Endothelial cell of umbilical vein (primary cell): Measurements from ENCODE around the gene NCS1. TPM values are rescaled to one million over a fixed set of nuclear protein-coding genes. Genes with fewer than 3 reads are reported as not detected.

ENCODE experiments used
- BruUV-seq: library from RNA; stranded (reverse); fragments of 400-500 nt; replicated peaks from 2 replicates; lab custom pipeline; 2021; lab: Mats Ljungman, UMichigan
- CTCF ChIA-PET: fragments of 300-600, 350-600 bp; sonication (Branson Sonifier 250); formaldehyde crosslinking; loops from one replicate; lab custom pipeline; 2021; ENCODE audit warnings: antibody characterized with exemption, inconsistent platforms; lab: Charles Lee
- POLR2A ChIA-PET: fragments of 300-600, 350-600 bp; sonication (Branson Sonifier 250); formaldehyde crosslinking; loops from one replicate; lab custom pipeline; 2021; ENCODE audit warnings: antibody characterized with exemption, inconsistent platforms; lab: Charles Lee
- DNase-seq: peaks from one replicate; pipeline ENCODE4 v3.0.0-alpha.2; 2011; ENCODE audit warnings: low read depth, low spot score
- FAIRE-seq: peaks from 2 replicates; lab custom pipeline; 2011; peaks lifted over from hg19 to GRCh38; lab: Jason Lieb, UNC
- H2AFZ ChIP-seq: 2 replicates; pipeline ENCODE4 v1.6.0; 2012; ENCODE audit warnings: low read depth, low read length, control low read depth, inconsistent platforms
- H3K27ac ChIP-seq: 2 replicates; pipeline ENCODE4 v1.5.1; 2011; ENCODE audit warnings: low read depth, mild to moderate bottlenecking, control low read depth, low read length, moderate library complexity; ENCODE audit not compliant: insufficient read depth
- H3K27me3 ChIP-seq, 2 experiments: 2 replicates each; pipeline versions ENCODE4 v1.6.0 to v1.6.1; 2011; ENCODE audit warnings: low read length in 2 of 2, mixed read lengths in 1 of 2; ENCODE audit not compliant: control insufficient read depth in 2 of 2, insufficient read depth in 2 of 2
- H3K36me3 ChIP-seq, 2 experiments: 2 replicates in 1 of 2; 3 replicates in 1 of 2; pipeline ENCODE4 v1.5.1; 2011; ENCODE audit warnings: low read length in 2 of 2, mild to moderate bottlenecking in 1 of 2, moderate library complexity in 1 of 2; ENCODE audit not compliant: control insufficient read depth in 2 of 2, insufficient read depth in 2 of 2; ENCODE audit errors: extremely low read depth in 1 of 2
- H3K4me1 ChIP-seq: 3 replicates; pipeline ENCODE4 v1.5.1; 2011; ENCODE audit warnings: mild to moderate bottlenecking, low read length; ENCODE audit not compliant: control insufficient read depth, insufficient read depth; ENCODE audit errors: extremely low read depth
- H3K4me2 ChIP-seq: 2 replicates; pipeline ENCODE4 v1.6.1; 2011; ENCODE audit warnings: low read length, control low read depth, mixed read lengths; ENCODE audit not compliant: insufficient read depth
- H3K4me3 ChIP-seq, 3 experiments: fragments of 200-600 bp in 1 of 3; sonication (generic), shearing (Covaris generic) in 1 of 3; replicated peaks in 1 of 3; 2 replicates each; pipeline ENCODE4 v1.5.1; 2011 to 2016; ENCODE audit warnings: control low read depth in 3 of 3, low read length in 3 of 3, mild to moderate bottlenecking in 2 of 3, inconsistent platforms in 1 of 3, low read depth in 1 of 3, moderate library complexity in 1 of 3; ENCODE audit not compliant: insufficient read depth in 1 of 3
- H3K79me2 ChIP-seq: 2 replicates; pipeline ENCODE4 v1.6.0; 2012; ENCODE audit warnings: low read length, inconsistent platforms; ENCODE audit not compliant: control insufficient read depth, insufficient read depth
- H3K9ac ChIP-seq: replicated peaks from 2 replicates; pipeline ENCODE3; 2011; ENCODE audit warnings: low read length, control low read depth; ENCODE audit not compliant: insufficient read depth; ENCODE audit errors: extremely low read depth
- H3K9me1 ChIP-seq: replicated peaks from 3 replicates; pipeline ENCODE4 v1.6.0; 2011; ENCODE audit warnings: mild to moderate bottlenecking, low read length; ENCODE audit not compliant: control insufficient read depth, insufficient read depth; ENCODE audit errors: extremely low read depth
- H3K9me3 ChIP-seq: replicated peaks from 2 replicates; pipeline ENCODE4 v1.5.1; 2012; ENCODE audit warnings: low read length, inconsistent platforms; ENCODE audit not compliant: control insufficient read depth, insufficient read depth
- H4K20me1 ChIP-seq: replicated peaks from 2 replicates; pipeline ENCODE3; 2011; ENCODE audit warnings: mild to moderate bottlenecking, low read length; ENCODE audit not compliant: control insufficient read depth, insufficient read depth; ENCODE audit errors: extremely low read depth
- EZH2 ChIP-seq: IDR thresholded peaks from 2 replicates; pipeline ENCODE4 v1.6.1; 2012; ENCODE audit warnings: borderline replicate concordance, low read depth, mild to moderate bottlenecking, moderate library complexity, low read length, inconsistent platforms; ENCODE audit not compliant: severe bottlenecking
- FOS ChIP-seq: IDR thresholded peaks from 2 replicates; pipeline ENCODE4 v1.6.1; 2011; ENCODE audit warnings: mild to moderate bottlenecking, low read length, moderate library complexity, borderline replicate concordance; ENCODE audit not compliant: insufficient read depth
- GATA2 ChIP-seq: IDR thresholded peaks from 2 replicates; pipeline ENCODE4 v1.7.0; 2011; ENCODE audit warnings: low read depth, mild to moderate bottlenecking, moderate library complexity, mixed read lengths, low read length; ENCODE audit not compliant: insufficient read length, insufficient read depth
- JUN ChIP-seq: IDR thresholded peaks from 2 replicates; pipeline ENCODE4 v1.6.1; 2011; ENCODE audit warnings: borderline replicate concordance, low read depth; ENCODE audit not compliant: insufficient read length, insufficient read depth
- MAX ChIP-seq: IDR thresholded peaks from 2 replicates; pipeline ENCODE4 v1.6.1; 2011; ENCODE audit not compliant: insufficient read depth, insufficient read length
- MYC ChIP-seq: IDR thresholded peaks from one replicate; pipeline ENCODE4 v1.6.1; 2011; ENCODE audit warnings: mild to moderate bottlenecking, low read depth, low read length
- POLR2A ChIP-seq: IDR thresholded peaks from 2 replicates; pipeline ENCODE4 v1.6.1; 2012; ENCODE audit warnings: low read depth, mild to moderate bottlenecking, control low read depth, low read length
- POLR2AphosphoS5 ChIP-seq: IDR thresholded peaks from 2 replicates; pipeline ENCODE4 v1.6.1; 2012; ENCODE audit warnings: low read depth, mild to moderate bottlenecking, control low read depth, low read length, moderate library complexity; ENCODE audit not compliant: insufficient read depth
- dilution Hi-C: fragments of 300-500 bp; cut with MboI; formaldehyde crosslinking; loops from one replicate; pipeline ENCODE4 v1.15.0; 2019; ENCODE audit warnings: low sequenced_read_pairs; ENCODE audit not compliant: extremely low pct_ligation_motif_present
- intact Hi-C: fragments of 100-400 bp; cut with micrococcal nuclease; formaldehyde crosslinking; loops from one replicate; pipeline ENCODE4 v1.10.0; 2022
- polyA plus RNA-seq, 4 experiments: library from polyadenylated mRNA; depleted of rRNA in 3 of 4; stranded (reverse) in 3 of 4; unstranded in 1 of 4; fragments of >200 nt; gene quantifications; 2 replicates each; pipeline versions ENCODE4 v1.2.1 to v1.2.3, GENCODE V29; 2011 to 2012; ENCODE audit warnings: missing spikeins in 1 of 4
- total RNA-seq: library from RNA; stranded (reverse); gene quantifications from 2 replicates; pipeline ENCODE4 v1.2.3, GENCODE V29; 2021
- TF ChIP-seq, protein P1 (sequence below), 2 donors: IDR thresholded peaks; 1 replicate in 1 of 2; 2 replicates in 1 of 2; pipeline ENCODE4 v1.5.1; 2011; ENCODE audit warnings: low read length in 2 of 2, mild to moderate bottlenecking in 2 of 2, moderate library complexity in 2 of 2, control low read depth in 1 of 2, inconsistent platforms in 1 of 2, low read depth in 1 of 2; ENCODE audit not compliant: insufficient read depth in 1 of 2; ENCODE audit errors: extremely low read depth in 1 of 2

Gene NCS1
- total and polyA plus RNA-seq, 2 donors (not counting 3 experiments of a cell fraction or from before 2014, with no cell fraction given), result 53.6 to 77.4 TPM

DNA sequence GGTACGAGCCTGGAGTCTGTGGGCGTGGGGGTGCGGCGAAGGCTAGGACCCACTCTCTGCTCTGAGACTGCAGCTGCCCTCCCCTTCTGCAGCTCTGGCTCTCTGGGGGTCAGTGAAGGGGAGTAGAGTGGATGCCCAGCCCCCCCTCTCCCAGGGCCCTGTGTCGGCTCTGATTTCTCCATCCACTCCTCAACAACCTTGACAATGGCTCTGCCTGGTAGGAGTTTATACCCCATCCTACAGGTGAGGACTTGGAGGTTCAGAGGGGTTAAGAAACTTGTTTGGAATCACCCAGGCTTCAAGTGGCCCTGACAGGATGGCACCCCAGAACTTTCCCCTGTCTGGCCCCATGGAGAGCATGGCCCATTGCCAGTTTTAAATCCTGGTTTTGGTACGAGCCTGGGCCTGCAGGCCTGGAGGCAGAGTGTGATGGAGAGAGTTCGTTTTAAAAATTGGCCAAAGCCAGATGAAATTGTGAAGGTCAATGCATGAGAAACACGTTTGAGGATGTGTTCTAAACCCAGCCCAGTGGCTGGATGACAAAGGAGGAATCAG, 22.3 kb downstream of the NCS1 start:
- no peak for FAIRE-seq
- POLR2A ChIA-PET, result no interaction called here

More for the DNA sequence above, 22.3 kb downstream of the NCS1 start:
- Histone ChIP-seq H4K20me1 (no peaks in the 10 kb centered on the region), H3K4me3 (no peak overlapping the region), H3K27me3 (no peaks in the 10 kb centered on the region), H3K4me2 (no peak overlapping the region), H3K27ac (no peak overlapping the region), H3K9me3 (no peaks in the 10 kb centered on the region), H3K9ac (no peak overlapping the region), H3K36me3 (no peaks in the 10 kb centered on the region), H2AFZ (no peak overlapping the region), H3K9me1 (no peaks in the 10 kb centered on the region), H3K4me1 (peaks cover 2% of the 10 kb centered on the region), H3K79me2 (peaks cover 60% of the 10 kb centered on the region)
- BruUV-seq, result no TSS peak
- intact Hi-C loops, result no loop called here
- no peak for DNase-seq
- no peak for TF ChIP-seq EZH2
- no peak for TF ChIP-seq POLR2A
- TF ChIP-seq JUN, result no peak
- TF ChIP-seq, protein P1, sequence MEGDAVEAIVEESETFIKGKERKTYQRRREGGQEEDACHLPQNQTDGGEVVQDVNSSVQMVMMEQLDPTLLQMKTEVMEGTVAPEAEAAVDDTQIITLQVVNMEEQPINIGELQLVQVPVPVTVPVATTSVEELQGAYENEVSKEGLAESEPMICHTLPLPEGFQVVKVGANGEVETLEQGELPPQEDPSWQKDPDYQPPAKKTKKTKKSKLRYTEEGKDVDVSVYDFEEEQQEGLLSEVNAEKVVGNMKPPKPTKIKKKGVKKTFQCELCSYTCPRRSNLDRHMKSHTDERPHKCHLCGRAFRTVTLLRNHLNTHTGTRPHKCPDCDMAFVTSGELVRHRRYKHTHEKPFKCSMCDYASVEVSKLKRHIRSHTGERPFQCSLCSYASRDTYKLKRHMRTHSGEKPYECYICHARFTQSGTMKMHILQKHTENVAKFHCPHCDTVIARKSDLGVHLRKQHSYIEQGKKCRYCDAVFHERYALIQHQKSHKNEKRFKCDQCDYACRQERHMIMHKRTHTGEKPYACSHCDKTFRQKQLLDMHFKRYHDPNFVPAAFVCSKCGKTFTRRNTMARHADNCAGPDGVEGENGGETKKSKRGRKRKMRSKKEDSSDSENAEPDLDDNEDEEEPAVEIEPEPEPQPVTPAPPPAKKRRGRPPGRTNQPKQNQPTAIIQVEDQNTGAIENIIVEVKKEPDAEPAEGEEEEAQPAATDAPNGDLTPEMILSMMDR (IDR thresholded peaks at IDR 0.05; ENCODE audit: extremely low read depth in 1 of 2, insufficient read depth in 1 of 2, low read depth in 1 of 2, low read length in 2 of 2), result no peak
- TF ChIP-seq POLR2AphosphoS5, result no peak
- TF ChIP-seq GATA2, result no peak
- TF ChIP-seq MAX, result no peak
- no peak for TF ChIP-seq MYC
- TF ChIP-seq FOS, result no peak
- CTCF ChIA-PET, result interaction anchor here (0.5 kb wide), 1 partner anchor 30 kb away, joined by 3 read pairs; no protein-coding TSS in a partner anchor
- dilution Hi-C loops, result no loop called here
